Suprapubic skin (tissue), 4 donors: ENCODE results near the gene RAB37. TPM values are rescaled to one million over a fixed set of nuclear protein-coding genes. Genes with fewer than 3 reads are reported as not detected.

ENCODE experiments used
- DNase-seq, 2 donors: peaks; one replicate each; pipeline ENCODE4 v3.0.0-alpha.2; 2019; ENCODE audit warnings: low spot score in 2 of 2
- H3K27ac ChIP-seq: fragments of 200-600 bp; sonication (generic); one replicate; pipeline ENCODE4 v1.5.1; 2019
- H3K27me3 ChIP-seq: fragments of 200-600 bp; sonication (generic); one replicate; pipeline ENCODE4 v1.5.1; 2019
- H3K36me3 ChIP-seq: fragments of 200-600 bp; sonication (generic); one replicate; pipeline ENCODE4 v1.5.1; 2019
- H3K4me1 ChIP-seq: fragments of 200-600 bp; sonication (generic); one replicate; pipeline ENCODE4 v1.5.1; 2019
- H3K4me3 ChIP-seq: fragments of 200-600 bp; sonication (generic); one replicate; pipeline ENCODE4 v1.5.1; 2019; ENCODE audit warnings: mild to moderate bottlenecking
- H3K9me3 ChIP-seq: fragments of 200-600 bp; sonication (generic); one replicate; pipeline ENCODE4 v1.5.1; 2019
- EP300 ChIP-seq: sonication (generic); formaldehyde crosslinking; IDR thresholded peaks from one replicate; pipeline ENCODE4 v1.6.1; 2017; ENCODE audit warnings: antibody characterized with exemption
- POLR2A ChIP-seq, 2 donors: fragments of 450-650 bp; IDR thresholded peaks; one replicate each; pipeline ENCODE4 v1.6.1; 2017; ENCODE audit warnings: antibody characterized with exemption in 2 of 2, mild to moderate bottlenecking in 2 of 2, moderate library complexity in 2 of 2
- POLR2AphosphoS5 ChIP-seq, 3 donors: sonication (generic); formaldehyde crosslinking; IDR thresholded peaks; one replicate each; pipeline ENCODE4 v1.6.1; 2017; ENCODE audit warnings: antibody characterized with exemption in 3 of 3
- WGBS: methylation state at CpG from one replicate; pipeline ENCODE4 v1.1.5; 2018; 5-methylcytosine and 5-hydroxymethylcytosine counted together
- total RNA-seq, 4 donors: library from RNA; depleted of rRNA; stranded (reverse); fragments of >200 nt; gene quantifications; one replicate each; pipeline ENCODE4 v1.1.0, GENCODE V29; 2016
- TF ChIP-seq, protein P1 (sequence below), 2 donors: fragments of 200-600 bp in 1 of 2; fragments of 450-650 bp in 1 of 2; sonication (generic) in 1 of 2; IDR thresholded peaks; one replicate each; pipeline ENCODE4 v1.5.1; 2016 to 2019; ENCODE audit warnings: antibody characterized with exemption in 2 of 2, mild to moderate bottlenecking in 1 of 2, moderate library complexity in 1 of 2

The RAB37 gene
- total RNA-seq, 4 donors from 2014 or later: 0.32 to 0.38 TPM; not detected in 2

DNA sequence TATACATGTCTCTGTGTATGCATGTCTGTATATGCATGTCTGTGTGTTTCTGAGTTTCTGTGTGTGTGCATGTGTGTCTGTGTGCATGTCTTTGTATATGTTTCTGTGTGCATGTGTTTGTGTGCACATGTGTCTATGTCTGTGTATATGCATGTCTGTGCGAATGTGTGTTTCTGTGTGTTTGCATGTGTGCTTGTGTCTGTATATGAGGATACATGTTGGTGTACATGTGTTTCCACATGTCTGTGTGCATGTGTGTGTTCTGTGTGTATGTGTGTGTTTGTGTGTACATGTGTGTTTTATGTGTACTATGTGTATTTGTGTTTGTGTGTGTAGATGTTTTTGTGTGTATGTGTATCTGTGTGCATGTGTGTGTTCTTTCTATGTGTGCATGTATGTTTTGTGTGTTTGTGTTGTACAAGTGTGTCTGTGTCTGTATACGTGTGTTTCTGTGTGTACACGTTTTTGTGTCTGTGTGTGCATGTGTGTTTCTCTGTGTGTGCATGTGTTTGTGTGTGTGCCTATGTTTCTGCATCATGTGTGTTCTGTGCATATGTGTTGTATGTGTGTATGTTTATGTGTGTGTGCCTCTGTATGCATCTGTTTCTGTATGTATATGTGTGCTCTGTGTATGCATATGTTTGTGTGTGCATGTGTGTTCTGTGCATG lies 8.9 kb upstream of the RAB37 start:
- DNase-seq: no peak
- Histone ChIP-seq H3K4me1 (no peaks in the 10 kb centered on the region), H3K27me3 (peaks cover 8% of the 10 kb centered on the region), H3K4me3 (no peak overlapping the region), H3K27ac (no peak overlapping the region), H3K36me3 (no peaks in the 10 kb centered on the region), H3K9me3 (no peaks in the 10 kb centered on the region)
- TF ChIP-seq, protein P1, sequence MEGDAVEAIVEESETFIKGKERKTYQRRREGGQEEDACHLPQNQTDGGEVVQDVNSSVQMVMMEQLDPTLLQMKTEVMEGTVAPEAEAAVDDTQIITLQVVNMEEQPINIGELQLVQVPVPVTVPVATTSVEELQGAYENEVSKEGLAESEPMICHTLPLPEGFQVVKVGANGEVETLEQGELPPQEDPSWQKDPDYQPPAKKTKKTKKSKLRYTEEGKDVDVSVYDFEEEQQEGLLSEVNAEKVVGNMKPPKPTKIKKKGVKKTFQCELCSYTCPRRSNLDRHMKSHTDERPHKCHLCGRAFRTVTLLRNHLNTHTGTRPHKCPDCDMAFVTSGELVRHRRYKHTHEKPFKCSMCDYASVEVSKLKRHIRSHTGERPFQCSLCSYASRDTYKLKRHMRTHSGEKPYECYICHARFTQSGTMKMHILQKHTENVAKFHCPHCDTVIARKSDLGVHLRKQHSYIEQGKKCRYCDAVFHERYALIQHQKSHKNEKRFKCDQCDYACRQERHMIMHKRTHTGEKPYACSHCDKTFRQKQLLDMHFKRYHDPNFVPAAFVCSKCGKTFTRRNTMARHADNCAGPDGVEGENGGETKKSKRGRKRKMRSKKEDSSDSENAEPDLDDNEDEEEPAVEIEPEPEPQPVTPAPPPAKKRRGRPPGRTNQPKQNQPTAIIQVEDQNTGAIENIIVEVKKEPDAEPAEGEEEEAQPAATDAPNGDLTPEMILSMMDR (IDR thresholded peaks at IDR 0.05): no peak
- TF ChIP-seq POLR2A (IDR thresholded peaks at IDR 0.05): no peak
- WGBS: 93% methylated on average over 3 of the region's 3 CpGs

DNA sequence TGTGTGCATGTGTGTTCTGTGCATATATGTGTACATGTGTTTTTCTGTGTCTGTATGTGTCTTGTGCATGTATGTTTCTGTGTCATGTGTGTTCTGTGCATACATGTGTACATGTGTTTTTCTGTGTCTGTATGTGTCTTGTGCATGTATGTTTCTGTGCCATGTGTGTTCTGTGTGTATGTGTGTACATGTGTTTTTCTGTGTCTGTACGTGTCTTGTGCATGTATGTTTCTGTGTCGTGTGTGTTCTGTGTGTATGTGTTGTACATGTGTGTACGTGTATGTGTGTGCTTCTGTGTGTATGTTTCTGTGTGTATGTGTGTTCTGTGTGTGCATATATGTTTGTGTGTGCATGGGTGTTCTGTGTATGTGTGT lies 8.4 kb upstream of the RAB37 start:
- WGBS: 85% methylated on average over 3 of the region's 3 CpGs
- TF ChIP-seq, protein P1 (IDR thresholded peaks at IDR 0.05): no peak
- TF ChIP-seq POLR2AphosphoS5 (IDR thresholded peaks at IDR 0.05) (no peak), EP300 (no peak), POLR2A (IDR thresholded peaks at IDR 0.05) (no peak)

DNA sequence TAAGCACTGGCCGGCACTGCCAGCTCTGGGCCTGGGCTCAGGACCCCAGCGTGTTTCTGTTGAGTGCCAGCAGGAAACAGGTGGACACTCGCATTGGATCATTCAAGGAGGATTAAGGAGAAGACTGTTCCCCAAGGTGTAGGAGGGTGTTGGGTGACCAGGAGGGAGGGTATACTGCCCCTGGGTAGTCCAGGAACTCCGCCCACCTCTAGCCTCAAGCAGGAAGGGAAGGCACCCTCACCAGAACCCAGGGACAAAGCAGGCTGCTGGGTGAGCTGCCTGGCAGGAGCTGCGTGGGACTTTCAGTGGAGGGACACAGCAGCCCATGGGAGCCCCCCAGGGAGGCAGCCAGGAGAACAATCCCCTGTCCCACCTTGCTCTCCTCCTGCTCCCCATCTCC lies 7.7 kb upstream of the RAB37 start:
- no peak for DNase-seq
- 86% methylated on average over 2 of the region's 5 CpGs for WGBS
- TF ChIP-seq, protein P1 (IDR thresholded peaks at IDR 0.05): no peak
- TF ChIP-seq EP300 (no peak), POLR2AphosphoS5 (IDR thresholded peaks at IDR 0.05) (no peak), POLR2A (IDR thresholded peaks at IDR 0.05) (no peak)
- Histone ChIP-seq H3K9me3 (no peaks in the 10 kb centered on the region), H3K36me3 (no peaks in the 10 kb centered on the region), H3K4me1 (no peaks in the 10 kb centered on the region), H3K4me3 (no peak overlapping the region), H3K27me3 (peaks cover 11% of the 10 kb centered on the region), H3K27ac (no peak overlapping the region)

More for the DNA sequence above, 8.4 kb upstream of the RAB37 start:
- no peaks in the 10 kb centered on the region for H3K4me1 ChIP-seq
- H3K36me3 ChIP-seq: no peaks in the 10 kb centered on the region
- no peak overlapping the region for H3K4me3 ChIP-seq
- H3K9me3 ChIP-seq: no peaks in the 10 kb centered on the region
- peaks cover 10% of the 10 kb centered on the region for H3K27me3 ChIP-seq
- no peak overlapping the region for H3K27ac ChIP-seq
- no peak for DNase-seq

DNA sequence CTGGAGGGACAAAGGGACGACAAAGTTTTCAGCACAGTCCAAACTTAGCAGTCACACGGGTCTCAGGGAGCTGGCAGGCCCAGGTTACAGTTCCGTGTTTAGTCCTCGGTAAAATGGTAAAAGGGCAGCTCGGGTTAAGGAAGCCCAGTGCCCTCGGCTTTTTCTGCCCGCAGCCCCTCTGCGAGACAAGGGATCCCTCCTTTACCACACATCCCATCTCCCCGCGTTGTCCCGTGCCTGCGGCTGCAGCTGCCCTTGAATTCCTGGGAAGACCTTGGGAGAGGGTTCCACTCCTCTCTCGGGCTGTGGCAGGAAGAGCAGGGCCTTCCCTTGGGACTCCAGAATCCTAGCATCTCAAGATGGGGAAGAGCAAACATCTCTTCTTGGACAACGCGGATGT lies 7.2 kb upstream of the RAB37 start:
- no peaks in the 10 kb centered on the region for H3K36me3 ChIP-seq
- TF ChIP-seq POLR2A (IDR thresholded peaks at IDR 0.05): no peak
- TF ChIP-seq EP300: no peak
- TF ChIP-seq, protein P1 (IDR thresholded peaks at IDR 0.05): no peak
- no peak for TF ChIP-seq POLR2AphosphoS5 (IDR thresholded peaks at IDR 0.05)
- DNase-seq: no peak
- no peak overlapping the region for H3K27ac ChIP-seq
- H3K9me3 ChIP-seq: no peaks in the 10 kb centered on the region
- 90% methylated on average over 15 of the region's 15 CpGs for WGBS
- H3K27me3 ChIP-seq: peaks cover 11% of the 10 kb centered on the region
- H3K4me1 ChIP-seq: no peaks in the 10 kb centered on the region
- H3K4me3 ChIP-seq: no peak overlapping the region

DNA sequence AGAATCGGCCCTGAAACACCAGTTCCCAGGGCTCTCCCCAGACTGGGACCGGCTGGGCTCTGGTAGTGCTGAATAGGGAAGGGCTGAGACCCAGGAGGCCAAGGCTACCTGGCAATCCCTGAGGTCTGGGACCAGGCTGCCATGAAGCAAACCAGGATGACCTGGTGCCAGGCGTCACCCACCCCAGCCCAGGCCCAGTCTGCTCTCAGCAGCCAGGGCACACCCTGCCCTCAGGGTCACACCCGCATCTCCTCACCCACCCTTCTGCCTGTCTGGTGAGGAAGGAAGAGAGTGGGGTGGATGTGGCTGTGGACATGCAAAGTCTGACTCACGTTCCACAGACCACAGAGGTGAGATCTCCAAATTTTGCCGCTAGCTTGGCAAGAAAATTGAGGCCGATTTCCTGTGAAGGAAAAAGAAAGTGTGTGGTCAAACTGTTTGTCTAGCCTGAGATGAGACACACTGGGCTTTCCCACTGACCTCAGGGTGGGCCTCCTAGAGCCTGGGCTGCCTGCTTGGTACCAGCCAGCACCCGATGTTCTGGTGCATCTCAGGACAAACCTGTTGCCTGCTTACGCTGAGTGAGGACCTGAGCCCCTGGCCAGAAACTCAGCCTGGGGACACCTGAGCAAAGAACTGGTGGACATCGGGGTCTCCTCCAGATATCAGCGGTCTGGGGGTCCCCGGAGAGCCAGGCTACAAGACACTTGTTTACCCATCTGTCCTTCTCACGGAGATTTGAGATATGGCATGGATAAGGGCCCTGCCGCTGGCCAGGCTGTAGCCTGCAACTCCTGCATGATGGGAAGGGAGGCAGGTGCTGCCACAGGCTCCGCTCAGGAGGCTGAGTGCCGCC lies 6.3 kb upstream of the RAB37 start:
- peaks cover 16% of the 10 kb centered on the region for H3K27me3 ChIP-seq
- no peaks in the 10 kb centered on the region for H3K4me1 ChIP-seq
- no peaks in the 10 kb centered on the region for H3K9me3 ChIP-seq
- TF ChIP-seq, protein P1 (IDR thresholded peaks at IDR 0.05): no peak
- no peak for TF ChIP-seq POLR2A (IDR thresholded peaks at IDR 0.05)
- TF ChIP-seq POLR2AphosphoS5 (IDR thresholded peaks at IDR 0.05): no peak
- TF ChIP-seq EP300: no peak
- no peaks in the 10 kb centered on the region for H3K36me3 ChIP-seq
- H3K27ac ChIP-seq: no peak overlapping the region
- no peak for DNase-seq
- H3K4me3 ChIP-seq: no peak overlapping the region
- 85% methylated on average over 13 of the region's 16 CpGs for WGBS
